Activated CD4-positive, alpha-beta T cell treated with anti-CD3 and anti-CD28 coated beads, Interleukin-2, amount 50 U/mL, for 24 hours (primary cell): ENCODE results near the gene DAP3.

ENCODE experiments used
- DNase-seq, 2 donors: peaks; one replicate each; pipeline ENCODE4 v3.0.0-alpha.2; 2020; ENCODE audit warnings: low read depth in 1 of 2, low spot score in 1 of 2

The DAP3 gene

GRCh38 chr1:155769257-155769656 lies 80.4 kb downstream of the DAP3 start:
- DNase-seq: no peak

GRCh38 chr1:155773221-155773620 lies 84.3 kb downstream of the DAP3 start:
- no peak for DNase-seq

GRCh38 chr1:155776414-155776813 lies 87.5 kb downstream of the DAP3 start:
- no peak for DNase-seq

GRCh38 chr1:155777582-155777981 lies 88.7 kb downstream of the DAP3 start:
- DNase-seq: no peak
